HG03342 (cell line): ENCODE results near the gene THOC2.
A peak's percentile ranks its signal among the peaks of the same experiment; 100 is the strongest.
"Not testable (repeated sequence)": the region's sequence is repeated elsewhere in the genome, so short reads cannot be mapped to it uniquely, and the experiment has no call there.

ENCODE experiments used
- ATAC-seq: cut with Tn5 transposase; IDR thresholded peaks from one replicate; pipeline ENCODE4 v1.9.1; 2021; ENCODE audit warnings: mild to moderate bottlenecking, moderate library complexity; ENCODE audit not compliant: unreplicated experiment

Gene THOC2

GRCh38 chrX:123590842-123591486, 141.9 kb downstream of the THOC2 start:
- ATAC-seq: peak; percentile 61

GRCh38 chrX:123588723-123589122, 144.1 kb downstream of the THOC2 start:
- ATAC-seq: no peak

- ATAC-seq: no peak
These were observed 151.3 kb downstream of the THOC2 start for GRCh38 chrX:123581586-123581985.

GRCh38 chrX:123580792-123581191, 152.1 kb downstream of the THOC2 start:
- ATAC-seq: no peak

- ATAC-seq: not testable (repeated sequence)
These were observed 158.8 kb downstream of the THOC2 start for GRCh38 chrX:123574027-123574426.

GRCh38 chrX:123570011-123570590, 162.8 kb downstream of the THOC2 start:
- ATAC-seq: no peak

- ATAC-seq: no peak
These were observed 169.7 kb downstream of the THOC2 start for GRCh38 chrX:123563167-123563566.

- no peak for ATAC-seq
These were observed 170.3 kb downstream of the THOC2 start for GRCh38 chrX:123562342-123563146.

GRCh38 chrX:123561439-123562215, 171.2 kb downstream of the THOC2 start:
- ATAC-seq: no peak

GRCh38 chrX:123550829-123551228, 182.0 kb downstream of the THOC2 start:
- ATAC-seq: no peak
